Erythroblast (primary cell): ENCODE results near the gene AQP6.

Experiments
- GATA1 ChIP-seq: IDR thresholded peaks from 2 replicates; pipeline ENCODE4 v1.6.1; 2011; ENCODE audit warnings: low read depth, mild to moderate bottlenecking, control low read depth, low read length, moderate library complexity
- POLR2A ChIP-seq: IDR thresholded peaks from 2 replicates; pipeline ENCODE4 v1.6.1; 2011; ENCODE audit warnings: mild to moderate bottlenecking, low read length

DNA sequence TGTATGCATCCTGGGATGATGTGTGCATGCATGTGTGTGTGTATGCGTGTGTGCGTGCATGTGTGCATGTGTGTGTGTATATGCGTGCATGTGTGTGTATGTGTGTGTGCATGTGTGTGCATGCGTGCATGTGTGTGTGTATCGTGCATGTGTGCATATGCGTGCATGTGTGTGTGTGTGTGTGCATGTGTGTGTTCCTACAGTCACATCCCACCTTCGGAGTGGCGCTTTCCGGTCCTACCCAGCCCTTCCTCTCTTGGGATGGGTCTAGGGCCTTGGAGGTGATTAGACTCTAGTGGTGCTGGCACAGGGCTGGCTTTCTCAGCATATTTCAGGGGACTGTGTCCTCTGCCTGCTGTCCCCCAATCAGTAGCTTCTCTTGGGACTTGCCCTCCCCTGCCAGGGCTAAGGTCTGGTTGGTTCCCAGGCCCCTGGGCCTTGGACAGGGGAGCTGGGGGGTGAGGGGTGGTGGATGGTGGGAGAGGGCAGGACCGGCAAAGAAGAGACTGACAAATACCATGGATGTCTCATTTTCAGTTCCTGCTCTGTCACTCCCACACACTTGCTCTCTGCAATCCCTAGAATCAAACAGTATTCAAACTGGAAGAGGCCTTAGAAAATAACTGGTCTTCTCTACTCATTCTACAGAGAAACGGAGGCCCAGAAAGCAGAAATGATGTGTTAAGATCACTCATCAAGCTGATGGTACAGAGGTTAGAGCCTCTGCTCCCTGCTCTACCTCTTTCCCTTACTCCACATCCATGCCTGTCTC lies 47.1 kb upstream of the AQP6 start:
- TF ChIP-seq POLR2A (no peak), GATA1 (no peak)
